Coronary artery (tissue), 2 donors: ENCODE data around the gene GFRA1.

Source experiments
- DNase-seq: peaks from one replicate; pipeline ENCODE4 v3.0.0-alpha.2; 2017; ENCODE audit warnings: low spot score
- H3K27ac ChIP-seq, 2 donors: fragments of 200-600 bp; sonication (generic); one replicate each; pipeline ENCODE4 v1.5.1; 2016 to 2019
- H3K4me3 ChIP-seq: fragments of 200-600 bp; sonication (generic); 2 replicates; pipeline ENCODE4 v1.5.1; 2016; ENCODE audit warnings: mild to moderate bottlenecking, moderate library complexity
- TF ChIP-seq, protein P1 (sequence below): fragments of 200-600 bp; sonication (generic); IDR thresholded peaks from one replicate; pipeline ENCODE4 v1.5.1; 2019; ENCODE audit warnings: antibody characterized with exemption

Gene GFRA1

DNA sequence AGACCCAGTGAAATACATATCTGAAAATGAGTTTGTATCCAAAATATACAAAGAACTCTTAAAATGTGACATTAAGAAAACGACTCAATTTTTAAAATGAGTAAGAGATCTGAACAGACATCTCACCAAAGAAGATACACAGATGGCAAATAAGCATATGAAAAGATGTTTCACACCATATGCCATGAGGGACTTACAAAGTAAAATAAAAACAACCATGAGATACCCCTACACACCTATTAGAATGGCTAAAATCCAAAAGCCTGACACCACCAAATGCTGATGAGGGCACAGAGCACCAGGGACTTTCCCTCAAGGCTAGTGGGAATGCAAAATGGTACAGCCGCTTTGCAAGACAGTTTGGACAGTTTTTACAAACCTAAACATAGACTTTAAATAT lies 27.9 kb downstream of the GFRA1 start:
- TF ChIP-seq, protein P1, sequence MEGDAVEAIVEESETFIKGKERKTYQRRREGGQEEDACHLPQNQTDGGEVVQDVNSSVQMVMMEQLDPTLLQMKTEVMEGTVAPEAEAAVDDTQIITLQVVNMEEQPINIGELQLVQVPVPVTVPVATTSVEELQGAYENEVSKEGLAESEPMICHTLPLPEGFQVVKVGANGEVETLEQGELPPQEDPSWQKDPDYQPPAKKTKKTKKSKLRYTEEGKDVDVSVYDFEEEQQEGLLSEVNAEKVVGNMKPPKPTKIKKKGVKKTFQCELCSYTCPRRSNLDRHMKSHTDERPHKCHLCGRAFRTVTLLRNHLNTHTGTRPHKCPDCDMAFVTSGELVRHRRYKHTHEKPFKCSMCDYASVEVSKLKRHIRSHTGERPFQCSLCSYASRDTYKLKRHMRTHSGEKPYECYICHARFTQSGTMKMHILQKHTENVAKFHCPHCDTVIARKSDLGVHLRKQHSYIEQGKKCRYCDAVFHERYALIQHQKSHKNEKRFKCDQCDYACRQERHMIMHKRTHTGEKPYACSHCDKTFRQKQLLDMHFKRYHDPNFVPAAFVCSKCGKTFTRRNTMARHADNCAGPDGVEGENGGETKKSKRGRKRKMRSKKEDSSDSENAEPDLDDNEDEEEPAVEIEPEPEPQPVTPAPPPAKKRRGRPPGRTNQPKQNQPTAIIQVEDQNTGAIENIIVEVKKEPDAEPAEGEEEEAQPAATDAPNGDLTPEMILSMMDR, result no peak
- DNase-seq, result no peak
- H3K4me3 ChIP-seq, result no peak overlapping the region
- no peak overlapping the region for H3K27ac ChIP-seq

DNA sequence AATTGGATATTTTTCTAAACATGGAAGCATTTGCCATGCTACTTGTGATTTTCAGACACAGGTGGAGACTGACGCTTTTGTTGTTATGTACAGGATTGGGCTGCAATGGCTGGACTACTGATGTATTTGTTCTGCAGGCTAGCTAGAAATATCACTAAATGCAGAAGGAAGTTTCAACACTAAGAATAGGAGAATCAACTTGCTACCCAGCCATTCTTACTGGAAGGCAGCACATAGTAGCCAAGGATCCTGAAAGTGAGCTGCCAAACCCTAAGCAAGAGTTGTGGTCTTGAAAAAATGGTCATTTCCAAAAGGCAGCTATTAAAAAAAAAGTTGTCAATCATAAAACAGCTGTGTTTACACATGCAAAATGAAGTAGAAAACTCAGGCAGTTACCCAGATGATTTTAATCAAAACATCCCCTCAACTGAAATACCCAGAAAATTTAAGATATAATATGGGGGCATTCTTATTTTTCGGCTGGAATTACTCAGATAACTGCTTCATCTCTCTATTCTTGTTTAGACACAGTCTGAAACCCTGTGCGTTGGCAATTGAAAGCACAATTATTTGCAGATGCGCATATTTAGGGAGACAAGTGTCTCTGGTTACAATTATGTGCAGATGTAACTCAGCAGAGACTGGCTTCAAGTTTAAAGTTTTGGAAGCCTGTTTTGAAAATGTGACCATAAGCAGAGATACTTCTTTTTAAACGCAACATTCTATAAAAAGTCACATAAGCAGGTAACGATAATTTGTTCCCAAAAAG lies 31.2 kb downstream of the GFRA1 start:
- Histone ChIP-seq H3K27ac (no peak overlapping the region), H3K4me3 (no peak overlapping the region)
- DNase-seq, result no peak
- TF ChIP-seq, protein P1, result no peak

DNA sequence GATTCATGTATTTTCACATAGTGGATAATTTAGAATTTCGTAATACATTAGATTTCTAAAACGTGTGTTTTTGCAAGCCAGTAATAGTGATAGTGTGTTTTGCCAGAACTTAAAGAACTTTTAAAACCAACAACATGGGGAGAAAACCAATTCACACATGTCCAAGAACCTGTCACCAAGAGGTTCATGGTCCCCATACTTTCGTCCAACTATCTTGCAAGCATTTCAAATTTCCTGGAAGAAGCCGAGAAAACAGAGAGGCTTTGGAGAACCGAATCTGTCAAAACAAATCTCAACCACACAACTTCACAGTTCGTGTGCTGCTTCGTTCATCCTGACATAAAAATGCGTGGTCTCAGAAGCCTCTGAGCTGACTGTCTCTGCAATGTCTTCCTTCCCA lies 31.9 kb downstream of the GFRA1 start:
- TF ChIP-seq, protein P1, result no peak
- H3K27ac ChIP-seq, result no peak overlapping the region
- DNase-seq, result no peak

DNA sequence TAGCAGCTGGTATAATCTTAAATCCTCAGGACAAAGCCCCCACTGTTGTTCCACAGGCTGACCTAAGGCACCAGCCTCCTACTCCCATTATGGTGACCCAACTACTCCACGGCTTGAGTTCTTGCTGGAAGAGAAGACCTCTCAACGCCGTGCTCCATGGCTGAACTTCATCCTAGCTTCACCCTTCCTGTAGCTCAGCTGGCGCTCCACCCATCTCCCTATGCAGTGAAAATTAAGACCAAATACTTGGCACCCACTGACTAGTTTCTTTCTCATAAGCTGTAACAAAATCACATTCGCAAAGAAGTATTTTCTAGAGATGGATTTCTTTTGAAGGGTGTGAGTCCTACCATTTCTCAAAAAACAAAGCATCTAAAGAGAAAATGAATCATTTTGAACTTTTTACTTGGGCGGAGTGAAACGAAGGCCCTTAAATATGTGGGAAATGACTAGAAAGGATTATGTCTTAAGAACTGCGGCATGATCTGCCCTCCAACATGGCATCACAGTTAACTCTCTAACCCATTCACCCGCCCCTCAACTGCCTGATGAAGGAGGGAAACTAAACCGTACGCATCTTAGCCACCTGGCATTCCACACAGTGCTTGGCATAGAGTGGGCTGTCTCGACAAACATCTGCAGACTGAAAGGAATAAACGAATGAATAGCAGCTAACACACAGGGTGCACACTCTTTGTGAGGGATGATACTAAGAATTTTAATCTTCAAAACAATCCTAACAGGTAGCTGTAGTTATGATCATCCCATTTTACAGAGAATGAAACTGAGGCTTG lies 32.7 kb downstream of the GFRA1 start:
- DNase-seq, result no peak
- H3K27ac ChIP-seq, result peak overlapping the region in 1 of 2 donors; percentile 19
- TF ChIP-seq, protein P1, result no peak
- no peak overlapping the region for H3K4me3 ChIP-seq

More for the DNA sequence above, 31.9 kb downstream of the GFRA1 start:
- no peak overlapping the region for H3K4me3 ChIP-seq

DNA sequence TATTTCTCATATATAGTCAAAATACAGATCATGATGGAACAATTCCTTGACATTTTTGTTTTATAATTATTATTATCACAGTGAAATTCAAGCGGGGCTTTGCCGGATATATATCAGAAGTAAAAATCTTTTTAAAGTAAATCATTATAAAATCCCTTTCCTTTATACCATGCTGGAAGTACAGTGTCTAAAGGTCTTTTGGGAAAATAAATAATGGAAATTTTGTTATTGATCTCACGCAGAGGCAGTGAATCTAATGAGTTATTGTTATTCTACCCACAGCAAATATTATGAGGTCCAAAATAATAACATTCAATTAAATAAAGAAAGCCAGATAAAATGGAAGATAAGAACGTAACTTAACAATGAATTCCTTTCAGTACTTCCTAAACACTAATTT lies 33.8 kb downstream of the GFRA1 start:
- TF ChIP-seq, protein P1, result no peak
- no peak for DNase-seq
- H3K27ac ChIP-seq, result no peak overlapping the region
- no peak overlapping the region for H3K4me3 ChIP-seq

DNA sequence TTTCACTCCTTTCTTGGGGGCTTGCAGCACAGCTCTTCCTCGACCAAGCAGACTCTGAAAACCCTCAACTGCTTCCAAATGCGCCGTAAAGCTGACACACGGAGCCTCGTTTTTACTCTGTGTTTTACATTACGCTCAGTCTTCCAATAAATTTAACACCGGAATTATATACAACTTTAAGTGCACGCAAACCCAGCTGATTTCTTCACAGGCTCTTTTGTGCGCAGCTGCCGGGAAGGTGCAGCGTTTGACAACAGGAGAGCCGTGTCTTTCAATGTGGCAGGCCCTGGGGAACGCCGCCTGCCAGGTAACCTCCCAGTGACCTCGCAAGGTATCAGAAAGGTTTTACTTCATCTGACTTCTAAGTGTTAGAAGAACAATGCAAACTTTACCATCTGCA lies 35.0 kb downstream of the GFRA1 start:
- DNase-seq, result no peak
- Histone ChIP-seq H3K4me3 (no peak overlapping the region), H3K27ac (no peak overlapping the region)
- TF ChIP-seq, protein P1, result no peak
